K562 (cell line): Measurements from ENCODE around the gene SLC25A5. TPM values are rescaled to one million over a fixed set of nuclear protein-coding genes. Genes with fewer than 3 reads are reported as not detected.

ENCODE experiments used
- ATAC-seq: fragments of 200-7000 bp; cut with Tn5 transposase; 3 replicates; pipeline ENCODE4 v1.9.1; 2020; ENCODE audit warnings: moderate library complexity
- BruUV-seq: library from RNA; stranded (reverse); fragments of 400-500 nt; replicated peaks from 2 replicates; lab custom pipeline; 2021; lab: Mats Ljungman, UMichigan
- CTCF ChIA-PET: fragments of 300-600 bp; formaldehyde crosslinking; extraction: SDS; loops from one replicate; lab custom pipeline; 2021; ENCODE audit warnings: low intra/inter-chr PET ratio; lab: Yijun Ruan, JAX
- POLR2A ChIA-PET: fragments of 300-600, 350-650 bp; sonication (Branson Sonifier 250); formaldehyde crosslinking; extraction: SDS; loops from one replicate; lab custom pipeline; 2021; ENCODE audit warnings: antibody characterized with exemption, inconsistent platforms; lab: Yijun Ruan, JAX
- DNase-seq, 4 experiments: peaks; one replicate each; pipeline versions ENCODE4 v3.0.0 to v3.0.0-alpha.2; 2011 to 2018; ENCODE audit warnings: low spot score in 3 of 4, mixed read lengths in 3 of 4; ENCODE audit errors: extremely low read depth in 1 of 4
- FAIRE-seq: peaks from 2 replicates; lab custom pipeline; 2011; peaks lifted over from hg19 to GRCh38; lab: Jason Lieb, UNC
- H2AFZ ChIP-seq: 2 replicates; pipeline ENCODE4 v1.6.0; 2011; ENCODE audit warnings: low read depth, low read length, control low read depth, inconsistent platforms
- H3K27ac ChIP-seq: fragments of 200-600 bp; 3 replicates; pipeline ENCODE4 v1.8.0; 2011; ENCODE audit warnings: low read depth, mild to moderate bottlenecking, control low read depth, inconsistent platforms, low read length, moderate library complexity, mixed read lengths; ENCODE audit errors: extremely low read depth
- H3K27me3 ChIP-seq, 2 experiments: fragments of 300-600 bp in 1 of 2; 2 replicates in 1 of 2; 3 replicates in 1 of 2; pipeline versions ENCODE4 v1.6.0 to v1.8.0; 2011; ENCODE audit warnings: inconsistent platforms in 2 of 2, low read length in 2 of 2, mild to moderate bottlenecking in 1 of 2, mixed read lengths in 1 of 2, moderate library complexity in 1 of 2; ENCODE audit not compliant: control insufficient read depth in 2 of 2, insufficient read depth in 2 of 2
- H3K36me3 ChIP-seq: fragments of 300-600 bp; 3 replicates; pipeline ENCODE4 v1.8.0; 2011; ENCODE audit warnings: mild to moderate bottlenecking, low read length, inconsistent platforms; ENCODE audit not compliant: control insufficient read depth, insufficient read depth
- H3K4me1 ChIP-seq, 2 experiments: fragments of 200-600 bp in 1 of 2; replicated peaks in 1 of 2; 2 replicates in 1 of 2; 3 replicates in 1 of 2; pipeline versions ENCODE4 v1.5.1 to v1.8.0; 2011; ENCODE audit warnings: inconsistent platforms in 2 of 2, low read length in 2 of 2, mild to moderate bottlenecking in 1 of 2, mixed read lengths in 1 of 2, moderate library complexity in 1 of 2; ENCODE audit not compliant: control insufficient read depth in 2 of 2, insufficient read depth in 2 of 2
- H3K4me2 ChIP-seq: 2 replicates; pipeline ENCODE4 v1.6.1; 2011; ENCODE audit warnings: low read length, control low read depth, inconsistent platforms, mixed read lengths; ENCODE audit not compliant: insufficient read depth
- H3K4me3 ChIP-seq: fragments of 200-600 bp; sonication (generic), shearing (Covaris generic); 2 replicates; pipeline ENCODE4 v1.5.1; 2016; ENCODE audit warnings: control low read depth, inconsistent platforms
- H3K79me2 ChIP-seq: fragments of 200-600 bp; 3 replicates; pipeline ENCODE4 v1.8.0; 2011; ENCODE audit warnings: low read length, inconsistent platforms; ENCODE audit not compliant: control insufficient read depth, insufficient read depth
- H3K9ac ChIP-seq, 2 experiments: 2 replicates each; pipeline versions ENCODE4 v1.6.0 to v1.6.1; 2011; ENCODE audit warnings: low read depth in 2 of 2, low read length in 2 of 2, control low read depth in 1 of 2, inconsistent platforms in 1 of 2, mild to moderate bottlenecking in 1 of 2, mixed read lengths in 1 of 2; ENCODE audit not compliant: insufficient read depth in 1 of 2
- H3K9me1 ChIP-seq: one replicate; pipeline ENCODE4 v1.6.0; 2011; ENCODE audit warnings: inconsistent platforms, mild to moderate bottlenecking, low read length, moderate library complexity; ENCODE audit not compliant: control insufficient read depth, insufficient read depth
- H3K9me3 ChIP-seq: replicated peaks from 2 replicates; pipeline ENCODE4 v1.5.1; 2011; ENCODE audit warnings: low read depth, low read length, inconsistent platforms; ENCODE audit not compliant: control insufficient read depth, insufficient read depth
- H4K20me1 ChIP-seq: replicated peaks from 2 replicates; pipeline ENCODE4 v1.6.1; 2011; ENCODE audit warnings: low read length, inconsistent platforms, mixed read lengths; ENCODE audit not compliant: control insufficient read depth, insufficient read depth
- CBFB ChIP-seq: sonication (generic); formaldehyde crosslinking; IDR thresholded peaks from 2 replicates; pipeline ENCODE4 v1.4.0; 2020; ENCODE audit warnings: mild to moderate bottlenecking, missing genetic modification reagents
- KDM5B ChIP-seq: fragments of 200-600 bp; sonication (generic); IDR thresholded peaks from 2 replicates; pipeline ENCODE4 v1.6.1; 2012; ENCODE audit warnings: low read depth, mild to moderate bottlenecking, moderate library complexity, low read length, control low read depth, inconsistent platforms; ENCODE audit not compliant: insufficient replicate concordance
- MBD1 ChIP-seq: fragments of 250-450 bp; sonication (Bioruptor Pico); IDR thresholded peaks from 2 replicates; pipeline ENCODE4 v1.8.0; 2022; ENCODE audit warnings: inconsistent platforms
- PATZ1 ChIP-seq: fragments of 250-450 bp; sonication (Bioruptor Pico); IDR thresholded peaks from 2 replicates; pipeline ENCODE4 v1.5.0; 2020; ENCODE audit warnings: mild to moderate bottlenecking, borderline replicate concordance
- PPARD ChIP-seq: fragments of 250-450 bp; sonication (Bioruptor Pico); IDR thresholded peaks from 2 replicates; pipeline ENCODE4 v1.8.0; 2022; ENCODE audit warnings: inconsistent platforms, mild to moderate bottlenecking, moderate library complexity
- RAD51 ChIP-seq: fragments of 450-650 bp; IDR thresholded peaks from 2 replicates; pipeline ENCODE4 v1.7.1; 2016; ENCODE audit warnings: low read depth, mild to moderate bottlenecking, borderline replicate concordance
- SNRNP70 ChIP-seq: fragments of 200-400 bp; formaldehyde crosslinking; optimal IDR thresholded peaks from 2 replicates; pipeline ENCODE3; 2017; ENCODE audit warnings: low read depth, low read length
- STAT5A ChIP-seq: IDR thresholded peaks from 2 replicates; pipeline ENCODE4 v1.6.1; 2012; ENCODE audit warnings: low read length, inconsistent platforms, borderline replicate concordance
- TFE3 ChIP-seq: fragments of 450-650 bp; formaldehyde crosslinking; IDR thresholded peaks from 2 replicates; pipeline ENCODE4 v1.4.0; 2020; ENCODE audit warnings: mild to moderate bottlenecking, mixed read lengths
- ZBTB12 ChIP-seq: fragments of 250-450 bp; sonication (Bioruptor Pico); IDR thresholded peaks from 2 replicates; pipeline ENCODE4 v1.4.0; 2020
- ZNF143 ChIP-seq: sonication (generic); formaldehyde crosslinking; IDR thresholded peaks from 2 replicates; pipeline ENCODE4 v1.9.0; 2022; ENCODE audit warnings: mild to moderate bottlenecking, missing genetic modification reagents
- WGBS: fragments of 100-300 bp; shearing (Covaris generic); methylation state at CpG from one replicate; pipeline ENCODE4 v1.1.6; 2016; ENCODE audit warnings: low coverage, mixed read lengths; ENCODE audit not compliant: insufficient coverage; ENCODE audit errors: missing lambda C conversion rate; 5-methylcytosine and 5-hydroxymethylcytosine counted together
- in situ Hi-C: fragments of 300-500 bp; cut with MboI; formaldehyde crosslinking; loops from 4 replicates; pipeline ENCODE4 v1.15.0; 2018; ENCODE audit warnings: inconsistent platforms, mixed read lengths
- intact Hi-C: fragments of 100-400 bp; cut with micrococcal nuclease; formaldehyde crosslinking; loops from 2 replicates; pipeline ENCODE4 v1.14.2; 2022
- polyA plus RNA-seq, 8 experiments: library from polyadenylated mRNA; depleted of rRNA in 4 of 8; stranded (reverse) in 5 of 8; unstranded in 3 of 8; fragments of >200 nt; fragmentation: Nextera tagmentation in 2 of 8; fragmentation: Illumina TruSeq in 1 of 8; extraction: Ambion mirVana in 2 of 8; extraction: Trizol in 1 of 8; gene quantifications; 2 replicates each; pipeline versions ENCODE4 v1.2.1 to v1.2.3, GENCODE V29; 2011 to 2014; ENCODE audit warnings: inconsistent platforms in 1 of 8, missing spikeins in 1 of 8
- total RNA-seq, 7 experiments: library from RNA; depleted of rRNA in 6 of 7; stranded (reverse); fragments of >200 nt in 6 of 7; fragmentation: Illumina TruSeq in 2 of 7; extraction: Trizol in 2 of 7; gene quantifications; 2 replicates each; pipeline versions ENCODE4 v1.2.1 to v1.2.3, GENCODE V29; 2011 to 2021; ENCODE audit warnings: low replicate concordance in 1 of 7

Gene SLC25A5
- total and polyA plus RNA-seq, 9 of the 15 experiments (the other 6 are each of a cell fraction or from before 2014, with no cell fraction given): 470 to 5,247 (median 596) TPM

GRCh38 chrX:119481323-119481801 is 13.1 kb downstream of the SLC25A5 start:
- in situ Hi-C loops: no loop called here

More at GRCh38 chrX:119481323-119481801, 13.1 kb downstream of the SLC25A5 start:
- no TSS peak for BruUV-seq
- TF ChIP-seq CBFB: no peak
- no peak for TF ChIP-seq ZNF143
- TF ChIP-seq KDM5B: no peak
- no peak for TF ChIP-seq RAD51
- TF ChIP-seq MBD1 (CRISPR knock-in tag): no peak
- TF ChIP-seq SNRNP70: no peak
- TF ChIP-seq PATZ1 (CRISPR knock-in tag): no peak
- no peak for TF ChIP-seq PPARD (CRISPR knock-in tag)
- TF ChIP-seq STAT5A: no peak
- TF ChIP-seq TFE3 (CRISPR knock-in tag): no peak
- TF ChIP-seq ZBTB12 (CRISPR knock-in tag): no peak
- TF ChIP-seq, all 486 proteins: peak for 0
- H3K9me3 ChIP-seq: no peaks in the 10 kb centered on the region
- no peaks in the 10 kb centered on the region for H3K36me3 ChIP-seq
- peaks cover 6 to 9% of the 10 kb centered on the region in 2 experiments; a peak in 3 of 5 replicates for H3K4me1 ChIP-seq
- 77% methylated on average over 3 of the region's 4 CpGs for WGBS
- H3K4me3 ChIP-seq: no peak overlapping the region
- no peak for ATAC-seq
- DNase-seq: no peak
- H3K9ac ChIP-seq: no peak overlapping the region
- no peak overlapping the region for H2AFZ ChIP-seq
- POLR2A ChIA-PET: interaction anchor here (0.6 to 2.2 kb wide), 4 partner anchors 9 to 77 kb away, joined by 3 to 9 read pairs (median 3); no protein-coding TSS in a partner anchor
- no peaks in the 10 kb centered on the region for H3K9me1 ChIP-seq
- no peak overlapping the region for H3K4me2 ChIP-seq
- intact Hi-C loops: no loop called here
- H4K20me1 ChIP-seq: no peaks in the 10 kb centered on the region
- H3K27me3 ChIP-seq: no peaks in the 10 kb centered on the region; a peak in 1 of 5 replicates
- no peaks in the 10 kb centered on the region for H3K79me2 ChIP-seq
- FAIRE-seq: no peak
- CTCF ChIA-PET: no interaction called here
- H3K27ac ChIP-seq: no peak overlapping the region
